Gastroesophageal sphincter (tissue), 4 donors: Measurements from ENCODE around the gene GPR82. TPM values are rescaled to one million over a fixed set of nuclear protein-coding genes. Genes with fewer than 3 reads are reported as not detected.

ENCODE experiments used
- ATAC-seq: fragments of 150-250 bp; one replicate; pipeline ENCODE4 v1.9.1; 2016; ENCODE audit warnings: mild to moderate bottlenecking, moderate library complexity
- H3K27ac ChIP-seq, 4 donors: fragments of 200-600 bp; sonication (generic) in 3 of 4; 1 replicate in 3 of 4; 2 replicates in 1 of 4; pipeline ENCODE4 v1.5.1; 2016 to 2019
- H3K27me3 ChIP-seq: fragments of 200-600 bp; sonication (generic); one replicate; pipeline ENCODE4 v1.5.1; 2019
- H3K36me3 ChIP-seq, 2 donors: fragments of 200-600 bp; sonication (generic); one replicate each; pipeline ENCODE4 v1.5.1; 2019; ENCODE audit warnings: control low read depth in 1 of 2
- H3K4me1 ChIP-seq, 3 donors: fragments of 200-600 bp; sonication (generic); 1 replicate in 2 of 3; 2 replicates in 1 of 3; pipeline ENCODE4 v1.5.1; 2016 to 2019; ENCODE audit warnings: control low read depth in 2 of 3
- H3K4me3 ChIP-seq, 2 donors: fragments of 200-600 bp; sonication (generic); one replicate each; pipeline ENCODE4 v1.5.1; 2019; ENCODE audit warnings: mild to moderate bottlenecking in 1 of 2, moderate library complexity in 1 of 2
- H3K9me3 ChIP-seq, 3 donors: fragments of 200-600 bp; sonication (generic); one replicate each; pipeline ENCODE4 v1.5.1; 2017 to 2019; ENCODE audit warnings: control low read depth in 2 of 3
- CTCF ChIP-seq, 4 experiments: fragments of 200-600 bp in 2 of 4; fragments of 450-650 bp in 2 of 4; sonication (generic) in 1 of 4; IDR thresholded peaks; one replicate each; pipeline ENCODE4 v1.5.1; 2017 to 2019; ENCODE audit warnings: antibody characterized with exemption in 4 of 4, mild to moderate bottlenecking in 2 of 4, moderate library complexity in 2 of 4
- EP300 ChIP-seq: sonication (generic); formaldehyde crosslinking; IDR thresholded peaks from one replicate; pipeline ENCODE4 v1.6.1; 2017; ENCODE audit warnings: antibody characterized with exemption, mild to moderate bottlenecking
- POLR2A ChIP-seq, 2 donors: fragments of 450-650 bp; IDR thresholded peaks; one replicate each; pipeline ENCODE4 v1.6.1; 2017; ENCODE audit warnings: antibody characterized with exemption in 2 of 2, mild to moderate bottlenecking in 2 of 2, moderate library complexity in 1 of 2
- POLR2AphosphoS5 ChIP-seq: sonication (generic); formaldehyde crosslinking; IDR thresholded peaks from one replicate; pipeline ENCODE4 v1.6.1; 2017; ENCODE audit warnings: antibody characterized with exemption
- WGBS, 2 donors: methylation state at CpG; one replicate each; pipeline ENCODE4 v1.1.5; 2018; ENCODE audit warnings: low coverage in 1 of 2; 5-methylcytosine and 5-hydroxymethylcytosine counted together
- total RNA-seq, 4 donors: library from RNA; depleted of rRNA; stranded (reverse); fragments of >200 nt; gene quantifications; one replicate each; pipeline ENCODE4 v1.1.0, GENCODE V29; 2016

Gene GPR82
- total RNA-seq, 4 donors from 2014 or later, result 0.47 to 0.67 TPM; not detected in 2

DNA sequence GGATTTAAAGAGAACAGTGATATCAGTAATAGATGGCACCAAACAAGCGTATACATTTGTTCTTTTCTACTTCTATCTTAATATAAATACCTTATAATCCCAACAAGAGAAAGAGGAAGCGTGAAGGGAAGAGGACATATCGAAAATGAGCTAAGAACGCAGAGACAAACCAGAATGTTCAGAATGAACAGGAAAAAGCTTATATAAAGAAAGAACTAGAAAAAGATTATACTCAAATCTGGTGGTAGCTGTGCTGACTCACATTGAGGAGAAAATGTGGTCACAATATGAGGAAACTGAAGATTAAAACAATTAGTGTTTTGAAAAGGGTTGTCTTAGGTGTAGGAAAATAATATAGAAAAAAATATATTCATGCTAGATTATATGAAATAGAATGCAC lies 37.2 kb upstream of the GPR82 start:
- 84% methylated on average over 4 of the region's 4 CpGs; no CpG with 5 or more reads in 1 of the 2 donors for WGBS, 2 donors
- H3K27me3 ChIP-seq, result no peaks in the 10 kb centered on the region
- no peak overlapping the region for H3K4me3 ChIP-seq
- no peaks in the 10 kb centered on the region for H3K36me3 ChIP-seq
- no peak overlapping the region for H3K27ac ChIP-seq
- TF ChIP-seq EP300, result no peak
- no peak for TF ChIP-seq POLR2AphosphoS5
- no peak for TF ChIP-seq POLR2A (IDR thresholded peaks at IDR 0.05)
- TF ChIP-seq CTCF (IDR thresholded peaks at IDR 0.05), result no peak
- no peaks in the 10 kb centered on the region for H3K9me3 ChIP-seq
- H3K4me1 ChIP-seq, result no peaks in the 10 kb centered on the region
- ATAC-seq, result no peak

- no peaks in the 10 kb centered on the region for H3K9me3 ChIP-seq
- H3K4me3 ChIP-seq, result no peak overlapping the region
- no peak for TF ChIP-seq CTCF (IDR thresholded peaks at IDR 0.05)
- TF ChIP-seq POLR2AphosphoS5, result no peak
- TF ChIP-seq EP300, result no peak
- no peak for TF ChIP-seq POLR2A (IDR thresholded peaks at IDR 0.05)
- ATAC-seq, result no peak
- H3K27ac ChIP-seq, result no peak overlapping the region
- 69 to 79% methylated on average over 2 of the region's 2 CpGs for WGBS, 2 donors
- H3K36me3 ChIP-seq, result no peaks in the 10 kb centered on the region
- H3K4me1 ChIP-seq, result no peaks in the 10 kb centered on the region
- H3K27me3 ChIP-seq, result no peaks in the 10 kb centered on the region
Observed at GRCh38 chrX:41688156-41688555, 35.8 kb upstream of the GPR82 start.

- Histone ChIP-seq H3K4me1 (no peaks in the 10 kb centered on the region), H3K27me3 (no peaks in the 10 kb centered on the region), H3K36me3 (no peaks in the 10 kb centered on the region), H3K9me3 (no peaks in the 10 kb centered on the region), H3K27ac (no peak within 1 kb of the TSS), H3K4me3 (peak within 1 kb of the TSS in 1 of 2 donors; percentile 6)
- 65 to 74% methylated on average over 6 to 8 of the region's 8 CpGs for WGBS, 2 donors
- TF ChIP-seq POLR2A (IDR thresholded peaks at IDR 0.05) (no peak), EP300 (no peak), CTCF (IDR thresholded peaks at IDR 0.05) (no peak), POLR2AphosphoS5 (no peak)
- no peak for ATAC-seq
Observed at GRCh38 chrX:41688835-41689234, 35.1 kb upstream of the GPR82 start, which contains the start of gene GPR34. TSS of gene GPR34 (plus strand) at chrX:41688973. CDS start at chrX:41695634, 6,661 bp downstream.

DNA sequence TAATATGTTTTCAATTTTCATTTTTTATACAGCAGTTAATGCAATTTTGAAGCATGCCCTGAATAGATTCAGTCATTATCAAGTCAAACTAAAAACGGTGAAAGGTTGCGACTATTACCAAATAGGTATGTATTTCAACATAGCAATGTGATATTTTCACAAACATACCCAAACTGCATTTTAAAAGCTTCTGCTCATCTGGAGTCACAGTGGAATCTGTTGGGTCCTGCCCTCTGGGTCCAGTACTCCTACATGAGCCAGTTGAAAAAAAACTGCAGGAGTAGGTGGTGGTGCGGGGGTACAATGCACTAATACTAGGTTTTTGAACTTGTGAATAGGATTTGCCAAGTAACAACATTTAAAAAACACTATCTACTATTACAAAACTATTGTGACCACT lies 34.3 kb upstream of the GPR82 start:
- no peaks in the 10 kb centered on the region for H3K27me3 ChIP-seq
- no peak for ATAC-seq
- H3K9me3 ChIP-seq, result no peaks in the 10 kb centered on the region
- TF ChIP-seq POLR2A (IDR thresholded peaks at IDR 0.05) (no peak), CTCF (IDR thresholded peaks at IDR 0.05) (no peak), EP300 (no peak), POLR2AphosphoS5 (no peak)
- no peaks in the 10 kb centered on the region for H3K36me3 ChIP-seq
- H3K27ac ChIP-seq, result no peak overlapping the region
- 86 to 90% methylated on average over 3 of the region's 3 CpGs for WGBS, 2 donors
- no peaks in the 10 kb centered on the region for H3K4me1 ChIP-seq
- peak overlapping the region in 1 of 2 donors; percentile 6 for H3K4me3 ChIP-seq

DNA sequence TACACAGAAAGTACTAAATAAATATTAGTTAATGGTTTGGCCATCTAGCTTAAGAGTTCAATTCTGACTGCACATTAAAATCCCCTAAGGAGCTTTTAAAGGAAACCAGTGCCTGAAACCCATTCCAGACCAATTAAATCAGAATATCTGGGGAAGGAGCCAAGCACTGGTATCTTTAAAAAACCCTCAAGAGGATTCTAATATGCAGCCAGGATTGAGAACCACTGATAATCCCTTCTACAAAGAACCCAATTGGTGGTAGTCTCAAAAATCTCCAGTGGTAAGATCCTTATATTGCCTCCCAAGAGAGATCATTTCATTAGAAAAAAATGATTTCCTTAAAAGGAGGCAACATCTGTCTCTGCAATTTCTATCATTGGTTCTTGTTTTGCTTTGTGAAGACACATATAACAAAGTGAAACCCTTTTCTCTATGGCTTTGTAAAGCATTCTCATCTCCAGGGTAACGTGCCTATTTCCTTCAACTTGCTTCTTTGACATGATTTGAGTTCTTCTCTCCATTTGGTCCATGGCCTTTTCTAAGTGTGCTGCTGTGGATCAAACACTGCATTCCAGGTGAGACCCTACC lies 31.7 kb upstream of the GPR82 start:
- ATAC-seq, result no peak
- peak overlapping the region in 1 of 2 donors; percentile 6 for H3K4me3 ChIP-seq
- no peak overlapping the region for H3K27ac ChIP-seq
- 50% methylated on average over 1 of the region's 1 CpG; no CpG with 5 or more reads in 1 of the 2 donors for WGBS, 2 donors
- H3K27me3 ChIP-seq, result no peaks in the 10 kb centered on the region
- no peaks in the 10 kb centered on the region for H3K4me1 ChIP-seq
- H3K36me3 ChIP-seq, result no peaks in the 10 kb centered on the region
- TF ChIP-seq POLR2AphosphoS5 (no peak), POLR2A (IDR thresholded peaks at IDR 0.05) (no peak)
- no peaks in the 10 kb centered on the region for H3K9me3 ChIP-seq
